GM18499 (cell line): Measurements from ENCODE around the gene DHFR.
"Not testable (repeated sequence)": the region's sequence is repeated elsewhere in the genome, so short reads cannot be mapped to it uniquely, and the experiment has no call there.

ENCODE experiments used
- ATAC-seq: cut with Tn5 transposase; IDR thresholded peaks from one replicate; pipeline ENCODE4 v1.9.1; 2021; ENCODE audit warnings: moderate number of reproducible peaks; ENCODE audit not compliant: insufficient read depth, unreplicated experiment

Gene DHFR

DNA sequence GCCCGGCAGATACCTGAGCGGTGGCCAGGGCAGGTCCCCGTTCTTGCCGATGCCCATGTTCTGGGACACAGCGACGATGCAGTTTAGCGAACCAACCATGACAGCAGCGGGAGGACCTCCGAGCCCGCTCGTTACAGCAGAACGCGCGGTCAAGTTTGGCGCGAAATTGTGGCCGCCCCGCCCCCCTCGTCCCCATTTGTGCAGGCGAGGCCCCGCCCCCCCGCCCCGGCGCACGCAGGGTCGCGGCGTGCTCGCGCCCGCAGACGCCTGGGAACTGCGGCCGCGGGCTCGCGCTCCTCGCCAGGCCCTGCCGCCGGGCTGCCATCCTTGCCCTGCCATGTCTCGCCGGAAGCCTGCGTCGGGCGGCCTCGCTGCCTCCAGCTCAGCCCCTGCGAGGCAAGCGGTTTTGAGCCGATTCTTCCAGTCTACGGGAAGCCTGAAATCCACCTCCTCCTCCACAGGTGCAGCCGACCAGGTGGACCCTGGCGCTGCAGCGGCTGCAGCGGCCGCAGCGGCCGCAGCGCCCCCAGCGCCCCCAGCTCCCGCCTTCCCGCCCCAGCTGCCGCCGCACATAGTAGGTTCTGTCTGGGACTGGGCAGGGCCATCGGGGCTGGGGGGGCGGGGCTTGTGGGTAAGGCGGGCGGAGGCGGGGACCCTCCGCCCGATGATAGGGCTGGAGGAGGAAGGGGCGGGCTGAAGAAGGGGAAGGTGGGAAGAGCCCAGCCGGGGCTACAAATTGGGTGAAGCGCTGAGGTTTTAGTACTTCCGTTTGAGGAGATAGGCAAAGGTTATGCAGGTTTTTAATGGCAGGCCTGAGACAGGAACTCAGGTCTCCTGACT, at the start of gene DHFR, which contains the start of gene MSH3:
TSS of gene DHFR (minus strand) at position 593 of the 840 bp plus-strand sequence. CDS start at position 99, 494 bp downstream.
TSS of gene MSH3 (plus strand) at position 262 of the 840 bp plus-strand sequence. CDS start at position 338, 76 bp downstream.
- no peak for ATAC-seq

DNA sequence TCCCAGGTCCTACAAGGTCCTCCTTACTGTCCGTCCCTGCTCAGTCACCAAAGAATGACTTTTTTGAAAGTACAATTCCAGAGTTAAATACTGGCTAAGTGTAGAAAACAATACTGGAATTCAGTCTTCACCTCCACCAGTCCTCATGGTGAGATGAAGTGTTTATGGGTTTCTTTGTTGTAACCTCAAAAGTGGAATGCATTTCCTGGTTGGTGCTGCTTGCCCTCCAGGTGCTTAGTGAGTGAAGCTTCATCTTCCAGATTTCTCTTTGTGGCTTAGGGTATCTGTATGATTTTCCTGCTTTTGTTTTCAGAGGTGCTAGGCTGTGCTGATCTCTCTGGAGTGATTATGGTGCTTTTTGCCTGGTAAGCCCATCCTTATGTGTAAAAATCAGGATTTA, 49.4 kb upstream of the DHFR start:
- ATAC-seq, result no peak

DNA sequence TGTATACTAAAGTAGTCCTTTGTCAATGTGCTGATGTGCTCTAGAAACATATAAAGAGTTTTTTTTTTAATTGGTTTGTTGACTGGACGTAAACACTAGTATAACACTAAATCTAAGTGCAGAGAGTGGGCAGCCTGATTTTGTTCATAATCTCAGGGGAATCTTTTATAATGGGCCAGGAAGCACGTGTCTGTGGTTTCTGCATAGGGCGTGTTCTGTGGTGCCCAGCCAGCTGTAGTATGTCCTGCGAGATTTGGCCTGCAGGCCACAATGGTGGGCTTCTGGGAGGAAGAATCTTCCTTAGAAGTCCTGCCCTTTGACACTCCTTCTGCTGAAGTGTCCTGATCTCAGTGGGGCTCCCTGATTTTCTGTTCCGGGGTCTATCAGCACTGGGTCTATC, 49.0 kb upstream of the DHFR start:
- no peak for ATAC-seq

DNA sequence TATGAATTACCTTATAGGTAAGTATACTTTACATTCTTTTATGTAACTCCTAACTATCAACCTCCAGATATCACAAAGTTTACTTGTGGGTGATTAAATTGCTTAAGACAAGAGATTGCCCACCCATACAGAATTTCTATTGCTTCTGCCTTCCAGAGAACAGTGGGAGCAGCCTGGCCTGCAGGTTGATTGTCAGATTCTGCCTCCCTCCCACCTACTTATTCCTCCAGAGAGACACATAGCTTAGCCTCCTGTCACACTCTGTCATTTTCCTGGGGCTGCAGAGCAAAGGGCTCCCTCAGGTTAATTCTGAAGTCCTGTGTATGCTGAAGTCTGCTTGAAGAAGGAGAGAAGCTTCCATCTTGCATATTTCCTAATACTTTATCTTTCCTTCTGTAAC, 48.5 kb upstream of the DHFR start:
- no peak for ATAC-seq

DNA sequence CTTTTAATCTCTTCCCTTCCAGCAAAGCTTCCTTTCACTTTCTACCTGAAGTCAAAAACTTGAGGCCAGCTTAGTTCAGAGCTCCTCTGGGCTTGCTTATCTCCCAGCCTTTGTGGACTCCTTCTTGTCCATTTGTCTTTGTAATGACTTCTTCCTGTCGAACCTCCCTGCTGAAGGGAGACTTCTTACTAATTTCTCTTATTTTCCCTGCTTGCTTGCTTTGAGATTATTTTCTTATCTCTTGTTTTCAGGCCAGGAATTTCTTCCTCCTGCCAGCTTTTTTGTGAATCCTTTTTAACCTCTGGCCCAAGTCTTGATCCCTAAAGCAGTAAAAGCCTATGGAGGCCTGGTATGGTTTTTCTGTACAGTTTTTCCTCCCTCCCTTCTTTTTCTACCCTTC, 46.8 kb upstream of the DHFR start:
- no peak for ATAC-seq

DNA sequence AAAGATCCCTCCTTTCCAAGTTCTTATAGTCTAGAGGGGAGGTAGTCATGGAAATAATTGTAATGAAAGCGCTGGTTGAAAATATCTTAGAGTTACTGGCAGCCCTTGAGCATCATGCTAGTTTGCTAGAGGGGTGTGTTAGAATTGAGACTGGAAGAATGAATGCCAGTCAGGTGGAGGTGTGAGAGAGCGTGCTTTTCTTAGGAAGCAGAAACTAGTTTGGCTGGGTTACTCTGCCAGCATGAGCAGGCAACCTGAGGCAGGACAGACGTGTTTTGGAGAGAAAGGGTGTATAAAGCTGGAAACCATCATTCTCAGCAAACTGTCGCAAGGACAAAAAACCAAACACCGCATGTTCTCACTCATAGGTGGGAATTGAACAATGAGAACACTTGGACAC, 43.6 kb upstream of the DHFR start:
- no peak for ATAC-seq

DNA sequence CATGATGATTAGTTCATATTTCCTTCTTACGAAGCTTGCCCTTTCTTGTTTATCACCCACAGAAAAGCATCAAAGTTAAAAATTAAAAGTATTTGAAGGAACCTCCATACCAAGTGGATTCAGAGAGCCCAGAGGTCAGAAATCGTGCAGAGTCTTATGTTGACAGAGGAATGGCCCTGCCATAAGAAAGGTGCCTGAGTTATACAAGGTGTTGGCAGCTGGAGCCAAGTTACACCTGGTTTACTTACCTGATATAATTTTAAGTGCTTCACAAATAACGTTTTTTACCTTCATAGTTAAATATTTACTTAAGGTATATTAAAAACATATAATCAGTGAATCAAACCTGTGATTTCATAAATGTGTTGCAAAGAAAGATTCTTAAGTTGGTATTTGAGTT, 42.3 kb upstream of the DHFR start:
- no peak for ATAC-seq

DNA sequence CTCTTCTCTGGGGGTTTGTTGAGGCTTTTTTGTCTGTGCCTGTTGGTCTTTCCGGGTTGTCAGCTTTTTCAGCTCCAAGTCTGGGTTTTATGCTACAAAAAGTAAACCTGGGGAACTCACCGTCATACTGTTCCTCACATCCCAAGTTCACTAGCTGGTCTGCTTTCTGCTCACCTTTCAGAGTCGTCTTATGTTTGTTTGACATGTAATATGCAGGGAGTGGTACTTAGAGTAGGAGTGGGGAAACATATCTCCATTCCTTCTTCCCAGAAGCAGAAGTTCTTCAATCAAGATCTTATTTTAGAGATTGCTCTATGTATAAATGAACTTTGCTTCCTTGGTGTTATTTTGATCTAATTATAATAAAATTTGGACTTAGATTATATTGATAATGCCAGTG, 41.7 kb upstream of the DHFR start:
- no peak for ATAC-seq

DNA sequence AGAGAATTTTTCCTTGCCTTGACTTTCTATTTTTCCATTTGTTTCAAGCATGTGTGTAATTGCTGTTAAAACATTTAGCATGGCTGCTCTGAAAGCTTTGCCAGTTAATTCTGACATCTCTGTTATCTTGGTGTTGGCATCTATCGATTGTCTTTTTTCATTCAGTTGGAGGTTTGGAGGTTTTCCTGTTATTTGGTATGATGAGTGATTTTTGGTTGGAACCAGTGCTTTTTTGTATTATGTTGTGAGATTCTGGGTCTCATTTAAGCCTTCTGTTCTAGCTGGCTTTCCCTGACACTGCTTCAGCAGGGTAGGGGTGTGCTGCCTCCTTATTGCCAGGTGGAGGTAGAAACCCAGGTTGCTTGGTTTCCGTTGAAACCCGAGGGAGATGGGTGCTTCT, 40.9 kb upstream of the DHFR start:
- no peak for ATAC-seq

DNA sequence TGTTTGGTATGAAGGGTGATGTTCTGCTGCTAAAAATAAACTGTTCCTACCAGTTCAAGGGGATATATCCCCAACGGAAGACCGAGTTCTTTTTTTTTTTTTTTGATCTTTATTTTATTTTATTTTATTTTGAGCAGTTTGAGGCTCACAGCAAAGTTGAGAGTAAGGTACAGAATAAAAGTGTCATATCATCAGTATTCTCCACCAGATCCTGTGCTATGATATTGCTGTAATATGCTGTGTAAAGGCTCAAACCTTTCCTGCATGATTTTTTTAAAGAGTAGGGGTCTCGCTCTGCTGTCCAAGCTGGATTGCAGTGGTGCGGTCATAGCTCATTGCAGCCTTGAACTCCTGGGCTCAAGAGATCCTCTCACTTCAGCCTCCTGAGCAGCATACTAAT, 34.8 kb upstream of the DHFR start:
- ATAC-seq, result no peak

DNA sequence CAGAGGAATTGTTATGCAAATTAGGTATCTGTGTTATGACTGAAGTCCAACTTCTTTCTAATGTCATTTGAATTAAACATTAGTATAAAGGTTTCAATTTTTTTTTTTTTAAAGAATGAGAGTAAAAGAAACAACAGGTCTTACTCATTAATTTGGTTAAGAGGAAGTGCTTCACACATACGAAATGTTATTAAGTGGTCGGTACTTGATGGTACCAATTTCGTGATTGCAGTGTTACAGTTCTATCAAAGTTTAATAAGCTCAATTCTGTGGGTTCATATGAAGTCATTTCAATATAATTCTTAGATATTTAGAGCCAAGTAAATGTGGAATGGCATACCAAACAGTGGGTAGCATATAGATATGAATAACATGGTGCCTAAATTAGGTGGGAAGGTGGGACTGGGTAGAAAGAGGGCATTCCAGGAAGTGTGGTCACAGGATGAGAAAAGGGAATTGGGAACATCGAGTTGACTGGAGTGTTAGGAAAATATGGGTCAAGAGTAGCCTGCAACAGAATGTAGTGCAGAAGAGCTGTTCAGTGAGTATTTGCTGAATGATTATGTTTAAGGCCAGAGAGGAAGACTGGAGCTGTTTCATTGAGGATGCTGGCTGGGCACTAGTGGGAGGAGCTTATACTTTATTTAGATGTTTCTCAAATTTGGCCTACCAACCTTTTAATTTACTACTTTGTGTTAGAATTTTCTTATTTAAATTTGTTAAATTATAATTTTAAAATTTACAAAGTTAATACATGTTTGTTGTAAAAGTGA, 34.1 kb upstream of the DHFR start:
- ATAC-seq, result no peak

DNA sequence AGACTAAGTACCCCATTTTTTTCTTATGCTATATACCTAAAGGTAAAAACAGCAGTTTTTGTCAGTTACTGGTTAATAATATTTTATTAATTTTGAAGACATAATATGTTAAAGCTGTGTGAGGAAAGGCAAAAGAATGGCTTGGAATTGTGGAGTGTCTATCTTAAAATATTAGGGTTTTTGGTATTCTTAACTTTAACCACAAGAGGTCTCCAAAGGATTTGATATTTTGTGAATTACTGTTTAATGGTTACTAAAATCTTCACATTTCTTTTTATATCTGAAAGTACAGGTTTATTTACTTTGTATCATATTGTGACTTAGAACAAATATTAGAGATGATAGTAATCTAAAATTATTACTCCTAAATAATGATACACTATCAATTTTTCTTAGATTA, 32.0 kb upstream of the DHFR start:
- ATAC-seq, result no peak

DNA sequence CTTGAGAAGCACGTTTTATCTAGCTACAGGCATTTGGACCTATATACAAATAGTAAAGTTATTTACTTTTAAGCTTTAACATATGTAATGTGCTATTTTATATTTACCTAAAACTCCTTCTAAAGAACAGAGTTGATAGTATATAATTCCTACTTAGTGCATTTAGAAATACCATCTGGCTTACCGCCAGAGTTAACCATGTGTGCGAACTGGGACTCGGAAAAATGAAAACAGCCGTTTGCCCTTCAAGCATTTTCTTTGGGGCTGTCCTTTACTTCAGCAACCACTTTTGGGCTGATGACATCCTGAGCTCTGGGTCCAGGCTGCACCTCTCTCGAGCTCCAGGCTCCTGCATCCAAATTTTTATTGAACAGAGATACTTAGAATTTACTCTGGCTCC, 21.9 kb upstream of the DHFR start:
- ATAC-seq, result no peak

DNA sequence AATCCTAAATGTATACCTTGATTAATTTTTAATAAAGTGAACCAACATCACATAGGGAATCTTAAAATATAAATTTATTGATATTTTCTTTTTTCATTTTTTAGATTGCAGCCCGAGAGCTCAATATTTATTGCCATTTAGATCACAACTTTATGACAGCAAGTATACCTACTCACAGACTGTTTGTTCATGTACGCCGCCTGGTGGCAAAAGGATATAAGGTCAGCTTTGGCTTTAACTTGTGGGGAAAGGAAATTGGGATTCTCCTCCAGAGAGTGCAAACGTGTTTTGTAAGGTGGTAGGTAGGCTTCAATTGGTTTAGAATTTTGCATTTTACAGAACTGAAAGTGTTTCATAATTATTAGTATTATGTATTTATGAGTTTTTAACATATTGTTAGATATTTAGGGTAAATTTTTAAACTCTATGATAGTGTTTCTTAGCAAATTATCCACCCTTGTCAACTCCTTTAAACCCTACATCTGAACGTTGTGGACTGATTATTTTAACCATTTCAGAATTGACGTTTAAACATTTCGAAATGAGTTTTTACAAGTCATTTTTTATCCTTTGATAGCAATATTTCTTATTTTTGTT, 17.5 kb upstream of the DHFR start:
- no peak for ATAC-seq

DNA sequence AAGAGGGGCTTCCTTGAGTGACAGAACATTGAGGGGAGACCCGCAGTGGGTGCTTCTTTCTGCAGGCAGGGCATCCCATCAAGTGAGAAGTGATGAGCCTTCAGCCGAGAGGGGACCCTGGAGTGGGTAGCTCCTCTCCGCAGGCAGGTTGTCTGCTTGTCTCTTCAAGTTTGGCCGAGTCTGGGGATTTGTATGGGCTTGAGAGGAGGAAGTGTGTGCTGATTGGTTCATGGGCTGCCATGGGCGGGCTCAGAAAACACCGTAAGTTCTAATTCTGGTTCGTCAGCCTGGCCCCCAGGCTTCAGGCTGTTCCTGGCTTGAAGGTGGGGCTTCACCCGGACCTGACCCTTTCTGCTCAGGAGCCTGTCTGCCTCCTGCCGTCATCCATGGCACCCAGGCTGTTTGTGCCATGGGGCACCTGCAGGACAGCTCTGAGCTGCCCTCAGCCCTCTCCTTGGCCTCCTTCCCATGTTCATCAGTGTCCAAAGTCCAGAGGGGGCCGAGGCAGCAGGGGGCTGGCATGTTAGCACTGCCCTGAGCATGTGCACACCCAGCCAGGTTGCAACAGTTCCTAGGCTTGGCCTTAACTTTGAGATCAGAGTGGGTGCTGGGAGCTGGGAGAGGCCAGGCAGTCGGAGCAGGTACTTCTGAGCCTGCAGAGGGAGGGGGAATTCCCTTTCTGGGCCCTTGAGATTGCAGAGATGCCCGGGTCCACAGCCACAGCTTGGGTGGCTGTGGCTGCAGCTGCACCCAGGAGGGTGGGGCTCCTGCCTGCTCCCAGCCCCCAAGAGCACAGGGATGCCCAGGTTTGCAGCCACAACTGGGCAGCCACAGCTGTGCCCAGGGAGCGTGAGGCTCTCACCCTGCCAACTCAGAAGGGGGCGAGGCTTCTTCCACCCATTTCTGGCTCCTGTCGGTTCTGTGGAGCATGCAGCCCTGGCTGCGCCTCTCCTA, 13.5 kb upstream of the DHFR start:
- ATAC-seq, result no peak

DNA sequence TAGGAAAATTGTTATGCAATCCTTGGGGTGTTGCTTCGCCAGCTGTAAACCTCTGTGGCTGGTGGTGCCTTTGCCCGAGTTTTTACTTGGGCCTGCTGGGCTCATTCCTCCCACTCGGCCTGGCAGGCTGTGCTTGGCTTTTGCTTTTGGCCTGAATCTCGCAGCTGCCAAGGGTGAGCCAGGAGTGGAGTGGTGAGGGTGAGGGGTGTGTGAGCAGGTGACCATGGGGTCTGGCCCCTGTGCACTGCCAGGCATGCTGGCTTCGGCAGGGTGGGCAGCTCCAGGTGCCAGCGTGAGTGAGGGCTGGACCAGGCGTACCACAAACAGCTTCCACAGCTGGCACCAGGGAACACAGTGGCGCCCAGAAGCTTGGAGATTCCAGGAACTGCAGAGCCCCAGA, 12.6 kb upstream of the DHFR start:
- no peak for ATAC-seq

DNA sequence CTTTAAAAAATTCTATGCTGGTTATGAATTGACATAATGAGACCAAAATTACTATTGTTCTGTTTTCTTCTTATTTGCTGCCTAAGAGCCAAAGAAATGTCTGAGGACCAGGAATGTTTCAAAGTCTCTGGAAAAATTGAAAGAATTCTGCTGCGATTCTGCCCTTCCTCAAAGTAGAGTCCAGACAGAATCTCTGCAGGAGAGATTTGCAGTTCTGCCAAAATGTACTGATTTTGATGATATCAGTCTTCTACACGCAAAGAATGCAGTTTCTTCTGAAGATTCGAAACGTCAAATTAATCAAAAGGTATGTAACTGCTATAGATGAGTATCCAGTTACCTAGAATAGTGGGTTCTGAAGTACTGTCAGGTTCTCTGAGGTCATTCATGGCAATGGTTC, 10.3 kb upstream of the DHFR start:
- ATAC-seq, result no peak

DNA sequence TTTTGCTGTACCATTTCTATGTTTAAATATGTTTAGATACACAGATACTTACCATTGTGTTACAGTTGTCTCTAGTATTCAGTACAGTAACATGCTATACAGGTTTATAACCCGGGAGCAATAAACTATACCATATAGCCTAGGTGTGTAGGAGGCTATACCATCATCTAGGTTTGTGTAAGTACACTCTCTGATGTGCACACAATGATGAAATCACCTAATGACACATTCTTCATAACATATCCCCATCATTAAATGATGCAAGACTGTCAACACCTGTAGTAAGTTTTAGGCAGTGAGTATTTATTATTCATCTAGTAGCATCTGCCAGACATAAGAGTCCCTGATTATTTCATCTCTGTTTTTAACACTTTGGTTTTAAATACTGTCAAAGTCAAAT, 7.3 kb upstream of the DHFR start:
- no peak for ATAC-seq

DNA sequence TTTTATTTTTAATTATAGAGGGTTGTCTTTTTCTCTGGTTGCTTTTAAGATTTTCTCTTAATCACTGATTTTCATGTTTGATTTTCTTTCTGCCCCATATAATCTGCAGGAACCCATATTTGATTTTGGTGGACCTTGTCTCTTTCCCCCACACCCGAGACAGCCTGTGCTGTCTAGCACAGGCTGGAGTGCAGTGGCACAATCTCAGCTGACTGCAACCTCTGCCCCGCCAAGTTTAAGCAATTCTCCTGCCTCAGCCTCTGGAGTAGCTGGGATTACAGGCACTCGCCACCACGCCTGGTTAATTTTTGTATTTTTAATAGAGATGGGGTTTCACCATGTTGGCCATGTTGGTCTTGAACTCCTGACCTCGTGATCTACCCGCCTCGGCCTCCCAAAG, 5.9 kb upstream of the DHFR start:
- not testable (repeated sequence) for ATAC-seq

DNA sequence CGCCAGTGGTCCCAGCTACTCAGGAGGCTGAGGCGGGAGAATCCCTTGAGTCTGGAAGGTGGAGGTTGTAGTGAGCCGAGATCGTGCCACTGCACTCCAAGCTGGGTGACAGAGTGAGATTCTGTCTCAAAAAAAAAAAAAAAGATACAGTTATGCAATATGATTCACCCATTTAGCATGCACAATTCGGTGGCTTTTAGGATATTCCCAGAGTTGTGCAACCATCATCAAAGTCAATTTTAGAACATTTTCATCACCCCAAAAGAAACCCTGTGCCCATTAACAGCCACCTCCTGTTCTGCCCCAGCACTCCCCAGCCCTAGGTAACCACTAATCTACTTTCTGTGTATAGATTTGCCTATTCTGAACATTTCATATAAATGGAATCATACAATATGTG, 4.3 kb upstream of the DHFR start:
- no peak for ATAC-seq
